Measurements from ENCODE around the gene GABARAP.

- TF ChIP-seq CTCF (conservative IDR thresholded peaks at IDR 0.05) (no peak), ZFX (IDR thresholded peaks at IDR 0.05) (no peak)
These were observed 7.6 kb upstream of the GABARAP start for GRCh38 chr17:7249830-7250229.
